ENCODE measurements around the gene MAN1C1.

Gene MAN1C1

GRCh38 chr1:25616095-25616986, at the start of gene MAN1C1:
Gene MAN1C1, plus strand, starts transcription at chr1:25616791. Its CDS starts 1,007 bp downstream, at chr1:25617798.
- TF ChIP-seq ZNF274 (IDR thresholded peaks at IDR 0.05; ENCODE audit: low read depth, low read length) (no peak), YY1 (IDR thresholded peaks at IDR 0.05; ENCODE audit: insufficient read depth, insufficient read length) (no peak), SUZ12 (IDR thresholded peaks at IDR 0.05; ENCODE audit: extremely low read depth, insufficient read depth, insufficient read length) (no peak)
- Histone ChIP-seq H3K27me3 (ENCODE audit: insufficient read depth, insufficient read length) (peaks cover 33% of the 10 kb centered on the region), H3K4me1 (ENCODE audit: insufficient read depth, insufficient read length) (peaks cover 11% of the 10 kb centered on the region), H3K9ac (ENCODE audit: insufficient read length, low read depth) (peak within 1 kb of the TSS; percentile 85), H3K36me3 (ENCODE audit: insufficient read depth, insufficient read length, low read length) (no peaks in the 10 kb centered on the region), H3K9me3 (ENCODE audit: insufficient read depth, low read length) (no peaks in the 10 kb centered on the region), H3K4me3 (ENCODE audit: insufficient read length, low read depth) (peak within 1 kb of the TSS; percentile 70)
- peak; percentile 92 for DNase-seq (ENCODE audit: low read depth, low spot score)

DNA sequence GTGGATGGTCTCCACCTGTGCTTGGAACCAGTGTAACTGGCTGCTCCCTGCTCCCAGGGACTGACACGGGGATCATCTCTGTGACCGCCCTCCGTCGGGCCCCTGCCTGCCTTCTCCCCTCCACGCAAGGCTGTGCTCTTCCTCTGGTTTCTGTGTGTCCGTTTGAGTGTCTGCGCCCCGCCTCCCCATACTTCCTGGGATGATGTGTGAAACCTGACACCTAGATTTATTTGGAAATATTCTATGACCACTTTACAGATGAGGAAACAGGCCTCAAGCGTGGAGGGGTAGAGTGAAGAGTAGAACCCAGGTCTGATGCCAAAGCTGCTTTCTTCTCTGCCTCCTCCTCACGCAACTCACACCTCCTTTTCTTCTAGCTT, 48.9 kb upstream of the MAN1C1 start:
- H3K27me3 ChIP-seq (ENCODE audit: insufficient read depth, insufficient read length), result no peaks in the 10 kb centered on the region
- H3K9ac ChIP-seq (ENCODE audit: insufficient read length, low read depth), result peak overlapping the region; percentile 65
- peaks cover 53% of the 10 kb centered on the region for H3K4me1 ChIP-seq (ENCODE audit: insufficient read depth, insufficient read length)
- H3K9me3 ChIP-seq (ENCODE audit: insufficient read depth, low read length), result no peaks in the 10 kb centered on the region
- no peak for DNase-seq (ENCODE audit: low read depth, low spot score)
- H3K4me3 ChIP-seq (ENCODE audit: insufficient read length, low read depth), result no peak overlapping the region
- TF ChIP-seq YY1 (IDR thresholded peaks at IDR 0.05; ENCODE audit: insufficient read depth, insufficient read length) (no peak), ZNF274 (IDR thresholded peaks at IDR 0.05; ENCODE audit: low read depth, low read length) (no peak), SUZ12 (IDR thresholded peaks at IDR 0.05; ENCODE audit: extremely low read depth, insufficient read depth, insufficient read length) (no peak)
- peaks cover 25% of the 10 kb centered on the region for H3K36me3 ChIP-seq (ENCODE audit: insufficient read depth, insufficient read length, low read length)

DNA sequence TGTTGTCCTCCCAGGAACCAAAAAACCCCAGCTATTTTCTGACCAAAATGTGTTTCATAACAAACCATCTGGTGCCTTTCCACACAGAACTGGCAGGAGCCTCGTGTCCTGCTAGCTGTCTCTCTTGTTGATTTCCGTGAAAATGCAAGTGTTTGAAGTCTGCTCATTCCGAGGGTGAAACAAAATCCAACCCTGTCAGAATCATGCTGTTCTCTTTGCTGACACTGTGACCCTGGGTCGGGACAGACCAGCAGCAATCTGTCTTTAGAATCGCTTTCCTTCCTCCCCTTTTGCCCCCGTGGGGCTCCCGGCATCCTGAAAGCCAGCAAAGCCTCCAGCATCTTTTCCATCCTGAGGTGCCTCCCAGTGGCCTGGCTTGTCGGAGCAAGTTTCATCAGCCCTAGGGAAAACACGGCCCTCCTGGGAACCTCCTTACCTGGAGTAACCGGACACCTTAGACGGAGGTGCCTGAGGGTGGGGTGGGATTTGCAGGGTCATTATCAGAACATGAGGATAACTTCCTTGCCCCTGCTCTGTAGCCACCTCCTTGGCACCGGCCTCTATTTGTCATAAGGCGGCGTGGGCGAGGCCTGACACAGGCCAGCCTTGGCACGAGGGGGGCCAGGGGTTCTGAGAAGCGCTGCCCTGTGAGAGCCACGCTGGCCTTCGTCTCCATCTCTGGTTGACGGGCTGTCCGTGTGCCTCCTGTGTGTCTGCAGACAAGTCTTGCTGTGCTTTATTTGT, 48.3 kb upstream of the MAN1C1 start:
- H3K36me3 ChIP-seq (ENCODE audit: insufficient read depth, insufficient read length, low read length), result peaks cover 20% of the 10 kb centered on the region
- H3K27me3 ChIP-seq (ENCODE audit: insufficient read depth, insufficient read length), result no peaks in the 10 kb centered on the region
- TF ChIP-seq YY1 (IDR thresholded peaks at IDR 0.05; ENCODE audit: insufficient read depth, insufficient read length), result no peak
- no peak for TF ChIP-seq SUZ12 (IDR thresholded peaks at IDR 0.05; ENCODE audit: extremely low read depth, insufficient read depth, insufficient read length)
- TF ChIP-seq ZNF274 (IDR thresholded peaks at IDR 0.05; ENCODE audit: low read depth, low read length), result no peak
- H3K4me3 ChIP-seq (ENCODE audit: insufficient read length, low read depth), result no peak overlapping the region
- peak; percentile 58 for DNase-seq (ENCODE audit: low read depth, low spot score)
- H3K4me1 ChIP-seq (ENCODE audit: insufficient read depth, insufficient read length), result peaks cover 56% of the 10 kb centered on the region
- peak overlapping the region; percentile 47 for H3K9ac ChIP-seq (ENCODE audit: insufficient read length, low read depth)
- no peaks in the 10 kb centered on the region for H3K9me3 ChIP-seq (ENCODE audit: insufficient read depth, low read length)

DNA sequence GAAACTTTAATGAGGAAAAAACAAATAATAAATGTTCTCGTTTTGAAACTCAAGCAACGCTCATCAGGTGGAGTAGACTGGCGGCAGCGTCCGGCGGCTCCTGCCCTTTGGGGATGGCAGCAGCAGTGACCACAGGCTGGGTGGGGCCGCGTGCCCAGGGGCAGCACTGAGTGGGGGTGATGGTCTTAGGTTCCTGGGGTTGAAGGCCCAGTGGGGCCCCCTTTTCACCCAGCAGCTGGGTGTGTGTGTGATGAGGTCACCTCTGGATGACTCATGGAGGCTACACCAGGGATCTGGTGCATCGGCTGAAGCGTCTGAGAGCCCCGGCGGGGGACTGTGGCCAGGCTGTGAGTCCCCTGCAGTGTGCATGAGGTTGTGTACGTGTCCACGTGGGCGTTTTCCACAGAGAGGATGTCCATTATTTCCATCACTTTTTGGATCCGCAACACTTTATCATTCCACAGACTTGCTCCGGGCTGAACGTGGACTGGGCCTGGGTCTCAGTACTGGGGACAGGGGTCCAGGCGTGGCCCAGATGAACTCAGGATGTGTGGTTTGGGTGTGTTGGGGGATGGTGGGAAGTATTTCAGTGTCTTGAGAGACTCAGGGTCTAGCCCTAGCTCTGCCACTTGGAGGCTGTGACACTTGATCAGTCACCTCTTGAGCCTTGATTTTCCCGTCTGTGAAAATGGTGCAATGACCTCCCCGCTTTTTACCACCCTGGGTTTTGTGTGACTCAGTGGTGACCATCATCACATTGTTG, 47.6 kb upstream of the MAN1C1 start:
- no peaks in the 10 kb centered on the region for H3K9me3 ChIP-seq (ENCODE audit: insufficient read depth, low read length)
- TF ChIP-seq SUZ12 (IDR thresholded peaks at IDR 0.05; ENCODE audit: extremely low read depth, insufficient read depth, insufficient read length) (no peak), YY1 (IDR thresholded peaks at IDR 0.05; ENCODE audit: insufficient read depth, insufficient read length) (no peak), ZNF274 (IDR thresholded peaks at IDR 0.05; ENCODE audit: low read depth, low read length) (no peak)
- peaks cover 13% of the 10 kb centered on the region for H3K36me3 ChIP-seq (ENCODE audit: insufficient read depth, insufficient read length, low read length)
- DNase-seq (ENCODE audit: low read depth, low spot score), result no peak
- H3K9ac ChIP-seq (ENCODE audit: insufficient read length, low read depth), result no peak overlapping the region
- H3K4me3 ChIP-seq (ENCODE audit: insufficient read length, low read depth), result no peak overlapping the region
- H3K4me1 ChIP-seq (ENCODE audit: insufficient read depth, insufficient read length), result peaks cover 59% of the 10 kb centered on the region
- H3K27me3 ChIP-seq (ENCODE audit: insufficient read depth, insufficient read length), result no peaks in the 10 kb centered on the region

GRCh38 chr1:25569597-25570396, 46.8 kb upstream of the MAN1C1 start:
- H3K36me3 ChIP-seq (ENCODE audit: insufficient read depth, insufficient read length, low read length), result peaks cover 5% of the 10 kb centered on the region
- H3K4me1 ChIP-seq (ENCODE audit: insufficient read depth, insufficient read length), result peaks cover 63% of the 10 kb centered on the region
- no peaks in the 10 kb centered on the region for H3K27me3 ChIP-seq (ENCODE audit: insufficient read depth, insufficient read length)
- no peak overlapping the region for H3K9ac ChIP-seq (ENCODE audit: insufficient read length, low read depth)
- DNase-seq (ENCODE audit: low read depth, low spot score), result no peak
- no peaks in the 10 kb centered on the region for H3K9me3 ChIP-seq (ENCODE audit: insufficient read depth, low read length)
- no peak overlapping the region for H3K4me3 ChIP-seq (ENCODE audit: insufficient read length, low read depth)
- TF ChIP-seq ZNF274 (IDR thresholded peaks at IDR 0.05; ENCODE audit: low read depth, low read length) (no peak), YY1 (IDR thresholded peaks at IDR 0.05; ENCODE audit: insufficient read depth, insufficient read length) (no peak), SUZ12 (IDR thresholded peaks at IDR 0.05; ENCODE audit: extremely low read depth, insufficient read depth, insufficient read length) (no peak)

DNA sequence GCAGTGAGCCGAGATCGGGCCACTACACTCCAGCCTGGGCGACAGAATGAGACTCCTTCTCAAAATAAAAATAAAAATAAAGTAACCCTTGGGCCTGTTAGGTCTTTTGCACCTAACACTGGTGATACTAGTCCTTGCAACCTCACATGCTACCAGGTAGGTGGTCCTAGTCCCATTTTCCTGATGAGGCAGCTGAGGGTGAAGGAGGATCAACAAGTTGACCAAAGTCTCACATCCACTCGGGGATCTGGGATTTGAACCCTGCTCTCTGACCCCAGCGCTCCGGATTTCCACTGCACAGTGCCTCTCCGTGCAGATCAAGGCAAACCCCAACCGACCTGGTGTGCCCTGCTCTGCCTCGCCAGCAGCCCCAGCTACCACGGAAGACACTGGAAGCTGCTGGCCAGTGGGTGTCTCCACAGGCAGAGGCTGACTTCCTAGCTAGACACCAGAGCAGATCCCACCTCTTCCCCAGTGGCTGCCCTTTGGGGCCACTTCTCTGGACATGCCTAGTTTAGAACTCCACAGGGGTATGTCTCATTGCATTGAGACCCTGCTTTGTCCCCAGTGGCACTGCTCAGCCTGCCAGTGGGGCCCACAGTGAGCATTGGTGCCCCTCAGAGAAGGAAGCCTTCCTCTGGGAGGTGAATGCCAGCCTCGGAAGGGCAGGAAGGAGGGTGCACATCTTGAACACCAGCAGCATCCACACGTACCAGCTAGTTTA, 45.6 kb upstream of the MAN1C1 start:
- Histone ChIP-seq H3K4me1 (ENCODE audit: insufficient read depth, insufficient read length) (peaks cover 54% of the 10 kb centered on the region), H3K9ac (ENCODE audit: insufficient read length, low read depth) (peak overlapping the region; percentile 22)
- DNase-seq (ENCODE audit: low read depth, low spot score), result no peak

More for the DNA sequence above, 45.6 kb upstream of the MAN1C1 start:
- no peak overlapping the region for H3K4me3 ChIP-seq (ENCODE audit: insufficient read length, low read depth)
- no peak for TF ChIP-seq SUZ12 (IDR thresholded peaks at IDR 0.05; ENCODE audit: extremely low read depth, insufficient read depth, insufficient read length)
- TF ChIP-seq YY1 (IDR thresholded peaks at IDR 0.05; ENCODE audit: insufficient read depth, insufficient read length), result no peak
- no peak for TF ChIP-seq ZNF274 (IDR thresholded peaks at IDR 0.05; ENCODE audit: low read depth, low read length)
- H3K9me3 ChIP-seq (ENCODE audit: insufficient read depth, low read length), result no peaks in the 10 kb centered on the region
- no peaks in the 10 kb centered on the region for H3K27me3 ChIP-seq (ENCODE audit: insufficient read depth, insufficient read length)
- H3K36me3 ChIP-seq (ENCODE audit: insufficient read depth, insufficient read length, low read length), result peaks cover 4% of the 10 kb centered on the region

All from NT2/D1 (cell line).